ENCODE results near the gene FAM193A. TPM values are rescaled to one million over a fixed set of nuclear protein-coding genes. Genes with fewer than 3 reads are reported as not detected.

FAM193A gene
- total RNA-seq, 1 donor from 2014 or later, result 28.8 TPM

- Mint-ChIP-seq H3K27ac (ENCODE audit: unreplicated experiment) (no peak overlapping the region), H3K4me3 (ENCODE audit: unreplicated experiment) (no peak overlapping the region), H3K36me3 (ENCODE audit: low read depth, unreplicated experiment) (peaks cover 26% of the 10 kb centered on the region), H3K9me3 (ENCODE audit: unreplicated experiment) (no peaks in the 10 kb centered on the region), H3K27me3 (ENCODE audit: low read depth, unreplicated experiment) (no peaks in the 10 kb centered on the region), H3K4me1 (ENCODE audit: low read depth, unreplicated experiment) (peaks cover 4% of the 10 kb centered on the region)
- peaks cover 60% of the 10 kb centered on the region for H4K20me1 ChIP-seq (ENCODE audit: insufficient read depth, low read length)
- H3K4me3 ChIP-seq (ENCODE audit: insufficient read depth, low read depth, low read length), result no peak overlapping the region
- no peak overlapping the region for H3K27ac ChIP-seq (ENCODE audit: low read depth, low read length)
- H3K36me3 ChIP-seq (ENCODE audit: insufficient read depth, low read length), result peaks cover 21% of the 10 kb centered on the region
- no peak overlapping the region for H3K9ac ChIP-seq (ENCODE audit: low read length)
- no peaks in the 10 kb centered on the region for H3K9me3 ChIP-seq (ENCODE audit: insufficient read depth, low read depth, low read length)
- TF ChIP-seq EZH2 (IDR thresholded peaks at IDR 0.05; ENCODE audit: insufficient read depth, low read length), result no peak
- TF ChIP-seq CTCF (IDR thresholded peaks at IDR 0.05; ENCODE audit: insufficient read depth, low read depth, low read length), result no peak
- H2AFZ ChIP-seq (ENCODE audit: low read depth, low read length), result no peak overlapping the region
- FAIRE-seq (no peak), DNase-seq (ENCODE audit: low read depth) (no peak)
- no peaks in the 10 kb centered on the region for H3K4me1 ChIP-seq (ENCODE audit: insufficient read depth, low read length)
- no peaks in the 10 kb centered on the region for H3K27me3 ChIP-seq (ENCODE audit: insufficient read depth, low read length)
- no peak overlapping the region for H3K4me2 ChIP-seq (ENCODE audit: low read length)
- peaks cover 48% of the 10 kb centered on the region for H3K79me2 ChIP-seq (ENCODE audit: insufficient read depth, low read length)
Observed at GRCh38 chr4:2510351-2511259, 25.8 kb upstream of the FAM193A start.

GRCh38 chr4:2511645-2512131 is 24.8 kb upstream of the FAM193A start:
- Histone ChIP-seq H3K4me2 (ENCODE audit: low read length) (no peak overlapping the region), H3K4me3 (ENCODE audit: insufficient read depth, low read depth, low read length) (no peak overlapping the region), H3K27me3 (ENCODE audit: insufficient read depth, low read length) (no peaks in the 10 kb centered on the region), H3K9me3 (ENCODE audit: insufficient read depth, low read depth, low read length) (no peaks in the 10 kb centered on the region), H4K20me1 (ENCODE audit: insufficient read depth, low read length) (peaks cover 59% of the 10 kb centered on the region), H3K79me2 (ENCODE audit: insufficient read depth, low read length) (peaks cover 37% of the 10 kb centered on the region), H3K4me1 (ENCODE audit: insufficient read depth, low read length) (no peaks in the 10 kb centered on the region), H3K9ac (ENCODE audit: low read length) (no peak overlapping the region), H3K36me3 (ENCODE audit: insufficient read depth, low read length) (peaks cover 21% of the 10 kb centered on the region), H3K27ac (ENCODE audit: low read depth, low read length) (no peak overlapping the region), H2AFZ (ENCODE audit: low read depth, low read length) (no peak overlapping the region)
- FAIRE-seq, result no peak
- H3K27me3 Mint-ChIP-seq (ENCODE audit: low read depth, unreplicated experiment), result no peaks in the 10 kb centered on the region
- no peak for DNase-seq (ENCODE audit: low read depth)
- H3K4me3 Mint-ChIP-seq (ENCODE audit: unreplicated experiment), result no peak overlapping the region
- TF ChIP-seq CTCF (IDR thresholded peaks at IDR 0.05; ENCODE audit: insufficient read depth, low read depth, low read length) (no peak), EZH2 (IDR thresholded peaks at IDR 0.05; ENCODE audit: insufficient read depth, low read length) (no peak)
- no peaks in the 10 kb centered on the region for H3K9me3 Mint-ChIP-seq (ENCODE audit: unreplicated experiment)
- no peak overlapping the region for H3K27ac Mint-ChIP-seq (ENCODE audit: unreplicated experiment)
- H3K4me1 Mint-ChIP-seq (ENCODE audit: low read depth, unreplicated experiment), result peaks cover 4% of the 10 kb centered on the region
- peaks cover 26% of the 10 kb centered on the region for H3K36me3 Mint-ChIP-seq (ENCODE audit: low read depth, unreplicated experiment)
